Measurements from ENCODE around the gene HIF3A. TPM values are rescaled to one million over a fixed set of nuclear protein-coding genes. Genes with fewer than 3 reads are reported as not detected.

HIF3A gene
- total RNA-seq, 1 experiment from 2014 or later, result not detected

GRCh38 chr19:46299695-46300094 lies 2.9 kb downstream of the HIF3A start:
- no peaks in the 10 kb centered on the region for H3K36me3 ChIP-seq (ENCODE audit: control insufficient read depth, insufficient read depth, low read length)
- H3K27ac ChIP-seq (ENCODE audit: low read length), result no peak overlapping the region
- H3K4me3 ChIP-seq (ENCODE audit: low read depth in 2 of 2, low read length in 2 of 2), result no peak overlapping the region
- H3K27me3 ChIP-seq (ENCODE audit: control insufficient read depth, insufficient read depth, low read length), result no peaks in the 10 kb centered on the region; the same call in 1 of the 2 replicates
- ChIA-PET POLR2A (interaction anchor here (0.7 kb wide), 1 partner anchor 268 kb away, joined by 6 read pairs; no protein-coding TSS in a partner anchor), CTCF (no interaction called here)
- no peaks in the 10 kb centered on the region for H3K4me1 ChIP-seq (ENCODE audit: control insufficient read depth, insufficient read depth, low read length)
- H3K9me3 ChIP-seq (ENCODE audit: control insufficient read depth, insufficient read depth, low read depth, low read length), result no peaks in the 10 kb centered on the region
- no peak for TF ChIP-seq SIN3A (IDR thresholded peaks at IDR 0.05; ENCODE audit: borderline replicate concordance, insufficient read depth, low read depth, low read length)
- no peak for TF ChIP-seq CTCF (IDR thresholded peaks at IDR 0.05)
- no peak for TF ChIP-seq REST (IDR thresholded peaks at IDR 0.05; ENCODE audit: insufficient read depth in 1 of 2, low read depth in 2 of 2, low read length in 1 of 2)
- TF ChIP-seq POLR2AphosphoS5 (IDR thresholded peaks at IDR 0.05; ENCODE audit: low read depth, low read length), result no peak
- no peak for TF ChIP-seq TCF7L2 (IDR thresholded peaks at IDR 0.05; ENCODE audit: low read depth, low read length)
- BruUV-seq (replicated peaks), result no TSS peak
- intact Hi-C loops (cut with micrococcal nuclease; ENCODE audit: unreplicated experiment) (no loop called here), in situ Hi-C loops (cut with HindIII; ENCODE audit: low pct_unique_long_range_greater_than_20kb, low sequenced_read_pairs) (no loop called here)
- no peak for DNase-seq (ENCODE audit: low read depth, low spot score)
- ATAC-seq, result no peak

GRCh38 chr19:46303322-46303690 lies 6.5 kb downstream of the HIF3A start:
- no peak for TF ChIP-seq REST (IDR thresholded peaks at IDR 0.05; ENCODE audit: insufficient read depth in 1 of 2, low read depth in 2 of 2, low read length in 1 of 2)
- TF ChIP-seq TCF7L2 (IDR thresholded peaks at IDR 0.05; ENCODE audit: low read depth, low read length), result no peak
- TF ChIP-seq SIN3A (IDR thresholded peaks at IDR 0.05; ENCODE audit: borderline replicate concordance, insufficient read depth, low read depth, low read length), result no peak
- TF ChIP-seq POLR2AphosphoS5 (IDR thresholded peaks at IDR 0.05; ENCODE audit: low read depth, low read length), result no peak
- no peak for TF ChIP-seq CTCF (IDR thresholded peaks at IDR 0.05)
- ATAC-seq, result no peak
- Histone ChIP-seq H3K36me3 (ENCODE audit: control insufficient read depth, insufficient read depth, low read length) (no peaks in the 10 kb centered on the region), H3K4me3 (ENCODE audit: low read depth in 2 of 2, low read length in 2 of 2) (no peak overlapping the region), H3K4me1 (ENCODE audit: control insufficient read depth, insufficient read depth, low read length) (no peaks in the 10 kb centered on the region), H3K27me3 (ENCODE audit: control insufficient read depth, insufficient read depth, low read length) (no peaks in the 10 kb centered on the region), H3K27ac (ENCODE audit: low read length) (no peak overlapping the region), H3K9me3 (ENCODE audit: control insufficient read depth, insufficient read depth, low read depth, low read length) (no peaks in the 10 kb centered on the region)
- ChIA-PET POLR2A (interaction anchor here (0.7 kb wide), 1 partner anchor 15 kb away, joined by 3 read pairs; no protein-coding TSS in a partner anchor), CTCF (no interaction called here)
- in situ Hi-C loops (cut with HindIII; ENCODE audit: low pct_unique_long_range_greater_than_20kb, low sequenced_read_pairs), result no loop called here
- no TSS peak for BruUV-seq (replicated peaks)
- DNase-seq (ENCODE audit: low read depth, low spot score), result no peak
- intact Hi-C loops (cut with micrococcal nuclease; ENCODE audit: unreplicated experiment), result no loop called here
